GM23338 (cell line): ENCODE results near the gene RFPL4A. TPM values are rescaled to one million over a fixed set of nuclear protein-coding genes. Genes with fewer than 3 reads are reported as not detected.

ENCODE experiments used
- ATAC-seq: fragments of 200-7000 bp; cut with Tn5 transposase; 3 replicates; pipeline ENCODE4 v1.9.1; 2020
- DNase-seq: peaks from one replicate; pipeline ENCODE4 v3.0.0-alpha.2; 2015; ENCODE audit warnings: low spot score
- H2AFZ ChIP-seq: fragments of 200-600 bp; sonication (generic); 2 replicates; pipeline ENCODE4 v1.8.0; 2016; ENCODE audit warnings: antibody characterized with exemption, mild to moderate bottlenecking, moderate library complexity
- H3F3A ChIP-seq: fragments of 200-600 bp; sonication (generic); replicated peaks from 2 replicates; pipeline ENCODE4 v1.8.0; 2017; ENCODE audit warnings: antibody characterized with exemption, mixed run types, low read depth
- H3K27ac ChIP-seq: fragments of 200-600 bp; sonication (generic); 2 replicates; pipeline ENCODE4 v1.6.1; 2016; ENCODE audit warnings: low read depth
- H3K27me3 ChIP-seq: fragments of 200-600 bp; sonication (generic); 2 replicates; pipeline ENCODE4 v1.8.0; 2016; ENCODE audit warnings: mild to moderate bottlenecking, mixed run types, moderate library complexity; ENCODE audit not compliant: insufficient read depth
- H3K36me3 ChIP-seq: fragments of 200-600 bp; sonication (generic); 2 replicates; pipeline ENCODE4 v1.8.0; 2016; ENCODE audit warnings: mild to moderate bottlenecking; ENCODE audit not compliant: insufficient read depth
- H3K4me1 ChIP-seq: fragments of 200-600 bp; sonication (generic); 2 replicates; pipeline ENCODE4 v1.8.0; 2016; ENCODE audit warnings: mild to moderate bottlenecking, moderate library complexity; ENCODE audit not compliant: insufficient read depth
- H3K4me2 ChIP-seq: fragments of 200-600 bp; sonication (generic); 2 replicates; pipeline ENCODE4 v1.7.1; 2017; ENCODE audit warnings: mixed run types
- H3K4me3 ChIP-seq: fragments of 200-600 bp; sonication (generic); 2 replicates; pipeline ENCODE4 v1.6.1; 2016; ENCODE audit warnings: mixed run types
- H3K79me2 ChIP-seq: fragments of 200-600 bp; sonication (generic); replicated peaks from 2 replicates; pipeline ENCODE4 v1.8.0; 2017; ENCODE audit warnings: mild to moderate bottlenecking; ENCODE audit not compliant: insufficient read depth
- H3K9me2 ChIP-seq: fragments of 200-600 bp; sonication (generic); 2 replicates; pipeline ENCODE4 v1.8.0; 2017; ENCODE audit not compliant: insufficient read depth
- H4K20me1 ChIP-seq: fragments of 200-600 bp; sonication (generic); replicated peaks from 2 replicates; pipeline ENCODE4 v1.8.0; 2017; ENCODE audit warnings: mild to moderate bottlenecking; ENCODE audit not compliant: insufficient read depth
- H3K27ac Mint-ChIP-seq: 2 replicates; pipeline ENCODE4 v1.8.0; 2020; ENCODE audit warnings: inconsistent platforms, mild to moderate bottlenecking, moderate library complexity, mixed read lengths
- H3K27me3 Mint-ChIP-seq: 3 replicates; pipeline ENCODE4 v1.8.0; 2022; ENCODE audit warnings: low read depth, mild to moderate bottlenecking, moderate library complexity, mixed read lengths, inconsistent platforms; ENCODE audit not compliant: insufficient read depth, poor library complexity
- H3K36me3 Mint-ChIP-seq: 3 replicates; pipeline ENCODE4 v1.8.0; 2021; ENCODE audit warnings: low read depth, mild to moderate bottlenecking, inconsistent platforms, moderate library complexity, mixed read lengths
- H3K4me1 Mint-ChIP-seq: 3 replicates; pipeline ENCODE4 v1.8.0; 2020; ENCODE audit warnings: mild to moderate bottlenecking, inconsistent platforms, mixed read lengths
- H3K4me3 Mint-ChIP-seq: 3 replicates; pipeline ENCODE4 v1.8.0; 2021; ENCODE audit warnings: moderate library complexity, mild to moderate bottlenecking, inconsistent platforms, mixed read lengths
- H3K9me3 Mint-ChIP-seq: 3 replicates; pipeline ENCODE4 v1.8.0; 2020; ENCODE audit warnings: moderate library complexity, mild to moderate bottlenecking, inconsistent platforms, mixed read lengths
- CREB1 ChIP-seq: fragments of 250-450 bp; sonication (Bioruptor Pico); IDR thresholded peaks from 2 replicates; pipeline ENCODE4 v1.5.0; 2020; ENCODE audit warnings: low read depth, mild to moderate bottlenecking, moderate library complexity
- CTCF ChIP-seq, 2 experiments: fragments of 200-600 bp in 1 of 2; sonication (generic) in 1 of 2; conservative IDR thresholded peaks; 2 replicates each; pipeline versions ENCODE4 v1.5.1 to v1.6.1; 2016 to 2017; ENCODE audit warnings: antibody characterized with exemption in 2 of 2, low read depth in 2 of 2, mild to moderate bottlenecking in 2 of 2, moderate library complexity in 1 of 2
- EZH2 ChIP-seq: fragments of 200-600 bp; sonication (generic); IDR thresholded peaks from one replicate; pipeline ENCODE4 v1.8.0; 2017; ENCODE audit warnings: antibody characterized with exemption, mild to moderate bottlenecking, low read depth; ENCODE audit not compliant: unreplicated experiment
- EZH2phosphoT487 ChIP-seq: fragments of 200-600 bp; sonication (generic); IDR thresholded peaks from one replicate; pipeline ENCODE4 v1.8.1; 2018; ENCODE audit warnings: antibody characterized with exemption; ENCODE audit not compliant: unreplicated experiment
- NANOG ChIP-seq: IDR thresholded peaks from 2 replicates; pipeline ENCODE4 v1.6.1; 2016; ENCODE audit warnings: antibody characterized with exemption, borderline replicate concordance
- REST ChIP-seq: IDR thresholded peaks from one replicate; pipeline ENCODE4 v1.6.1; 2018; ENCODE audit warnings: antibody characterized with exemption; ENCODE audit not compliant: unreplicated experiment
- STAT1 ChIP-seq: IDR thresholded peaks from one replicate; pipeline ENCODE4 v1.6.1; 2016; ENCODE audit warnings: antibody characterized with exemption; ENCODE audit not compliant: unreplicated experiment
- ZNF114 ChIP-seq: fragments of 250-450 bp; sonication (Bioruptor Pico); IDR thresholded peaks from 2 replicates; pipeline ENCODE4 v1.5.0; 2020; ENCODE audit warnings: mild to moderate bottlenecking, moderate library complexity
- ZNF331 ChIP-seq: fragments of 250-450 bp; sonication (Bioruptor Pico); IDR thresholded peaks from 2 replicates; pipeline ENCODE4 v1.5.0; 2020; ENCODE audit warnings: low read depth, mild to moderate bottlenecking, moderate library complexity
- ZNF462 ChIP-seq: fragments of 250-450 bp; sonication (Bioruptor Pico); IDR thresholded peaks from 2 replicates; pipeline ENCODE4 v1.5.0; 2020; ENCODE audit warnings: mild to moderate bottlenecking, moderate library complexity
- polyA plus RNA-seq: library from polyadenylated mRNA; unstranded; fragments of >200 nt; fragmentation: Nextera tagmentation; extraction: Ambion mirVana; gene quantifications from 2 replicates; pipeline ENCODE4 v1.2.1, GENCODE V29; 2016
- total RNA-seq: library from RNA; depleted of rRNA; stranded (reverse); fragments of >200 nt; shearing (Covaris generic); gene quantifications from 2 replicates; pipeline ENCODE4 v1.2.3, GENCODE V29; 2014

Gene RFPL4A
- total and polyA plus RNA-seq, 2 experiments from 2014 or later = not detected

- TF ChIP-seq EZH2 (no peak), STAT1 (no peak), NANOG (no peak), CREB1 (CRISPR knock-in tag) (no peak)
Measured at GRCh38 chr19:55711719-55712118, 47.2 kb upstream of the RFPL4A start (continued).

- DNase-seq (no peak), ATAC-seq (no peak)
- Histone ChIP-seq H3K4me1 (no peaks in the 10 kb centered on the region), H3K27ac (no peak overlapping the region), H2AFZ (no peak overlapping the region), H3F3A (no peaks in the 10 kb centered on the region), H4K20me1 (no peaks in the 10 kb centered on the region), H3K36me3 (peaks cover 3% of the 10 kb centered on the region; the same call in 1 of the 2 replicates), H3K27me3 (no peaks in the 10 kb centered on the region; the same call in 1 of the 2 replicates), H3K4me3 (no peak overlapping the region), H3K4me2 (no peak overlapping the region), H3K79me2 (no peaks in the 10 kb centered on the region), H3K9me2 (no peaks in the 10 kb centered on the region)
- TF ChIP-seq EZH2 (no peak), ZNF114 (CRISPR knock-in tag) (no peak), REST (no peak), NANOG (no peak), ZNF462 (CRISPR knock-in tag) (no peak), ZNF331 (CRISPR knock-in tag) (no peak), EZH2phosphoT487 (no peak), CREB1 (CRISPR knock-in tag) (no peak), CTCF (conservative IDR thresholded peaks at IDR 0.05; ENCODE audit: low read depth in 2 of 2) (no peak)
- Mint-ChIP-seq H3K4me3 (no peak overlapping the region), H3K27me3 (peaks cover 29% of the 10 kb centered on the region), H3K9me3 (peaks cover 94% of the 10 kb centered on the region), H3K27ac (no peak overlapping the region), H3K4me1 (no peaks in the 10 kb centered on the region), H3K36me3 (peaks cover 44% of the 10 kb centered on the region)
Measured at GRCh38 chr19:55712804-55713631, 45.9 kb upstream of the RFPL4A start.
